ENCODE data around the gene PTPRM. TPM values are rescaled to one million over a fixed set of nuclear protein-coding genes. Genes with fewer than 3 reads are reported as not detected.

PTPRM gene
- polyA plus RNA-seq, 3 donors, result 0.04 to 2.1 (median 0.66) TPM

- H3K4me2 ChIP-seq (replicated peaks; ENCODE audit: extremely low read depth, low read length, poor library complexity, severe bottlenecking), result no peak overlapping the region
- TF ChIP-seq CTCF (IDR thresholded peaks at IDR 0.05), result no peak
- no peak overlapping the region for H3K27ac Mint-ChIP-seq
- H3K4me3 ChIP-seq (replicated peaks in 1 of 3; ENCODE audit: low read depth in 2 of 3, low read length in 3 of 3), result no peak overlapping the region
- H3K9me3 ChIP-seq (replicated peaks in 1 of 2; ENCODE audit: control insufficient read depth in 1 of 2, insufficient read depth in 1 of 2, low read length in 2 of 2), result peaks cover 4 to 12% of the 10 kb centered on the region in 2 donors
- H3K27ac ChIP-seq (ENCODE audit: low read depth in 1 of 2, low read length in 2 of 2), result no peak overlapping the region
- H3K4me1 ChIP-seq (ENCODE audit: control insufficient read depth in 1 of 2, insufficient read depth in 2 of 2, low read length in 2 of 2), result no peaks in the 10 kb centered on the region
- H3K79me2 ChIP-seq (ENCODE audit: insufficient read depth, low read length), result no peaks in the 10 kb centered on the region
- H3K27me3 ChIP-seq (ENCODE audit: control insufficient read depth in 2 of 2, insufficient read depth in 2 of 2, low read length in 2 of 2), result no peaks in the 10 kb centered on the region
- H3K4me3 Mint-ChIP-seq, result no peak overlapping the region
- WGBS (ENCODE audit: insufficient coverage), result 100% methylated on average over 1 of the region's 4 CpGs
- H3K36me3 Mint-ChIP-seq, result no peaks in the 10 kb centered on the region
- intact Hi-C loops (cut with micrococcal nuclease), result no loop called here
- no peak overlapping the region for H2AFZ ChIP-seq (ENCODE audit: insufficient read depth, low read depth, low read length, poor library complexity, severe bottlenecking)
- DNase-seq, result no peak
- H3K9me3 Mint-ChIP-seq, result peaks cover 4 to 16% (median 9%) of the 10 kb centered on the region in 7 donors
- no peaks in the 10 kb centered on the region for H3K4me1 Mint-ChIP-seq
- H3K9ac ChIP-seq (ENCODE audit: insufficient read depth, low read length, poor library complexity, severe bottlenecking), result no peak overlapping the region
- H3K36me3 ChIP-seq (replicated peaks in 1 of 2; ENCODE audit: control insufficient read depth in 1 of 2, insufficient read depth in 2 of 2, low read length in 2 of 2), result no peaks in the 10 kb centered on the region
- no peaks in the 10 kb centered on the region for H4K20me1 ChIP-seq (ENCODE audit: insufficient read depth, low read length)
- peaks cover 0 to 5% (median 0%) of the 10 kb centered on the region in 3 donors for H3K27me3 Mint-ChIP-seq (ENCODE audit: low read depth in 3 of 3)
These were observed 304.7 kb downstream of the PTPRM start for GRCh38 chr18:7871560-7872456.

- H3K4me2 ChIP-seq (replicated peaks; ENCODE audit: extremely low read depth, low read length, poor library complexity, severe bottlenecking), result no peak overlapping the region
- H3K4me1 ChIP-seq (ENCODE audit: control insufficient read depth in 1 of 2, insufficient read depth in 2 of 2, low read length in 2 of 2), result no peaks in the 10 kb centered on the region
- H2AFZ ChIP-seq (ENCODE audit: insufficient read depth, low read depth, low read length, poor library complexity, severe bottlenecking), result no peak overlapping the region
- no peaks in the 10 kb centered on the region for H3K36me3 ChIP-seq (replicated peaks in 1 of 2; ENCODE audit: control insufficient read depth in 1 of 2, insufficient read depth in 2 of 2, low read length in 2 of 2)
- no peak overlapping the region for H3K9ac ChIP-seq (ENCODE audit: insufficient read depth, low read length, poor library complexity, severe bottlenecking)
- Mint-ChIP-seq H3K27ac (no peak overlapping the region), H3K36me3 (no peaks in the 10 kb centered on the region), H3K4me1 (no peaks in the 10 kb centered on the region), H3K4me3 (no peak overlapping the region), H3K9me3 (peaks cover 4 to 12% (median 8%) of the 10 kb centered on the region in 7 donors), H3K27me3 (ENCODE audit: low read depth in 3 of 3) (peaks cover 0 to 5% (median 0%) of the 10 kb centered on the region in 3 donors)
- no peaks in the 10 kb centered on the region for H3K79me2 ChIP-seq (ENCODE audit: insufficient read depth, low read length)
- no CpG with 5 or more reads among the region's 3 CpGs for WGBS (ENCODE audit: insufficient coverage)
- no peak for DNase-seq
- H3K27ac ChIP-seq (ENCODE audit: low read depth in 1 of 2, low read length in 2 of 2), result no peak overlapping the region
- H3K27me3 ChIP-seq (ENCODE audit: control insufficient read depth in 2 of 2, insufficient read depth in 2 of 2, low read length in 2 of 2), result no peaks in the 10 kb centered on the region
- no peaks in the 10 kb centered on the region for H4K20me1 ChIP-seq (ENCODE audit: insufficient read depth, low read length)
- no peak overlapping the region for H3K4me3 ChIP-seq (replicated peaks in 1 of 3; ENCODE audit: low read depth in 2 of 3, low read length in 3 of 3)
- no peak for TF ChIP-seq CTCF (IDR thresholded peaks at IDR 0.05)
- intact Hi-C loops (cut with micrococcal nuclease), result no loop called here
- H3K9me3 ChIP-seq (replicated peaks in 1 of 2; ENCODE audit: control insufficient read depth in 1 of 2, insufficient read depth in 1 of 2, low read length in 2 of 2), result peaks cover 4 to 12% of the 10 kb centered on the region in 2 donors
These were observed 305.5 kb downstream of the PTPRM start for GRCh38 chr18:7872569-7872968.
